NCI-H1417 treated with DMSO at 0.1 percent for 48 hours (cell line): ENCODE measurements around the gene GOLGA1.
"Not testable (repeated sequence)": the region's sequence is repeated elsewhere in the genome, so short reads cannot be mapped to it uniquely, and the experiment has no call there.

Experiments
- DNase-seq: peaks from one replicate; lab custom pipeline; 2025; lab: John Stamatoyannopoulos, UW

Gene GOLGA1

GRCh38 chr9:124857533-124858162, 83.2 kb downstream of the GOLGA1 start:
- no peak for DNase-seq

DNA sequence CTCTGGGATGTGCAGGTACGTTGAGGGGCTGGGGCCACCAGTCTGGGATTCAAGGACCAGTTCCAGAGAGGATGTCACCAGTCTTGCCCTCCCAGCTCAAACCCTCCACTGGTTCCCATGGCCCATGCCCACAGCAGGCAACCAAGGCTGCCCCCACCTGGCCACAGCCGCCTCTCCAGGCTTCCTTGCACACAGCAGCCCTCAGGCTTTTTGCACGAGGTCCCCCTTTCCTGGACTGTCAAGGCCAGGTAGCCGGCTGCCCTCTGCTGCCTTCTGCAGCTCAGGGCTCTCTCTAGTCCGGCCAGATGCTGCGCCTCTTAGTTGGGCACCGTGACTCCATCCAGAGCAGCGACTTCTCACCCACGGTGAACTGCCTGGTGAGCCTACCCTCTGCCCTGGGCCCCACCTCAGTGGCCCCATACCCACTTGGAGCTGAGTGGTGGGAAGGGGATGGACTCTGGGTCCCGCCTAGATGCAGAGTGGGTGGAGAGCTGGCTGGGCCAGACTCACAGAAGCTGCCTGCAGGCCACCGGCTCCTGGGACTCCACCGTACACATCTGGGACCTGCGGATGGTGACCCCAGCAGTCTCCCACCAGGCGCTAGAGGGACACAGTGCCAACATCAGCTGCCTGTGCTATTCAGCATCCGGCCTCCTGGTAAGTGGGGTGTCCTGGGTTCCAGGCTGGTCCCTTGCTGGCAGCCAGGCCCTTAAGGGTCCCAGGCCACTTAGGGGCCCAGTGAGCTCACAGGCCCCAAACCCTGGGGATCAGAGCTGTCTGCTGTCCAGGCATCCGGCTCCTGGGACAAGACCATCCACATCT, 84.7 kb downstream of the GOLGA1 start:
- DNase-seq: no peak

GRCh38 chr9:124855566-124855943, 85.3 kb downstream of the GOLGA1 start:
- DNase-seq: no peak

DNA sequence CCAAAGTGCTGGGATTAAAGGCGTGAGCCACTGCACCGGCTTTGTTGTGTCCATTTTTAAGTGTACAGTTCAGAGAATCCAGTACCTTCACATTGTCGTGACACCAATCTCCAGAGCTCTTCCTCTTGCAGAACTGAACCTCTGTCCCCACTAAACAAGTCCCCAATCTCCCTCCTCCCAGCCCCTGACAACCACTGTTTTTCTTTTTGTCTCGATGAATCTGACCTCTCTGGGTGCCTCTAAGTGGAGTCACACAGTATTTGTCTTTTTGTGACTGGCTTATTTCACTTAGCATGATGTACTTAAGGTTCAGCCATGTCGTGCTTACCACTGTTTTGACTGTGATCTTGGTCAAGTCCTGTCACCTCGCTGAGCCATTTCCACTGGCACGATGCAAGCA, 86.1 kb downstream of the GOLGA1 start:
- no peak for DNase-seq

GRCh38 chr9:124854161-124854560, 86.7 kb downstream of the GOLGA1 start:
- no peak for DNase-seq

GRCh38 chr9:124853605-124854143, 87.2 kb downstream of the GOLGA1 start:
- no peak for DNase-seq

DNA sequence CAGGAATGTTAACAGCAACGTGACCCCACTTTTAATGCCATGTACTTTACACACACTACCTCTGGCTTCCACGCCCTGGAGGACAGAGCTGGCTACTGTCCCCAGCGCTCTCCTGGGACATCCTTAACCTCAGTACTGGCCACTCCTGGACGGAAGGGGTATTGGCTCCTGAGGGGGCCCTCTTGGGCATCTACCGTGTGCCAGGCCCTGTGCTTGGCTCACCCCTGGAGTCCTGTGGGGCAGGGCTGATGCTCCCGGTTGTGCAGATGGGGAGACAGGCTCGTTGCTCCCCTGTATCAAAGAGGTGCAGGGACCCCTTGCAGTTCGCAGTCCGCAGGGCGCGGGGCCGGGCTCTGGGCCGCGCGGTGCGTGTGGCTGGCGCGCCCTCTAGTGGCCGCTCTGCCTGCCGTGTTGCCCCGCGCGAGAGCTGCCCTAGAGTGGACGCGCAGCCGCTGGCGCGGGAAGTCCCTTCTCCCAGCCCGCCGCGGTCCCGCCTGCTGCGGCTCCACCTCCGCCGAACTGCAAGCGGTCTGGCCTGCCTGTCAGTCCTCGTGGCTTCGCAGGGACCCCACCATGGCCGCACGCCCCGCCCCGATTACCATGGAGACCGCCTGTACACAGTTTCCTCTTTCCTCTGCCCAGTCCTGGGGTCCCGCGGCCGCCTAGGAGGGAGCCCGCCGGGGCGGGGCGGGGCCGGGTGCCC, 87.9 kb downstream of the GOLGA1 start, which contains the start of gene WDR38:
Gene WDR38, plus strand, starts transcription at position 632 of the 703 bp plus-strand sequence. CDS start 72 bp downstream, outside the sequence.
- DNase-seq: no peak

GRCh38 chr9:124852121-124852828, 88.6 kb downstream of the GOLGA1 start:
- DNase-seq: no peak

- no peak for DNase-seq
Observed at GRCh38 chr9:124849801-124850200, 91.1 kb downstream of the GOLGA1 start.

GRCh38 chr9:124846969-124847368, 93.9 kb downstream of the GOLGA1 start:
- DNase-seq: no peak

- DNase-seq: not testable (repeated sequence)
Observed at GRCh38 chr9:124846467-124846866, 94.4 kb downstream of the GOLGA1 start.

DNA sequence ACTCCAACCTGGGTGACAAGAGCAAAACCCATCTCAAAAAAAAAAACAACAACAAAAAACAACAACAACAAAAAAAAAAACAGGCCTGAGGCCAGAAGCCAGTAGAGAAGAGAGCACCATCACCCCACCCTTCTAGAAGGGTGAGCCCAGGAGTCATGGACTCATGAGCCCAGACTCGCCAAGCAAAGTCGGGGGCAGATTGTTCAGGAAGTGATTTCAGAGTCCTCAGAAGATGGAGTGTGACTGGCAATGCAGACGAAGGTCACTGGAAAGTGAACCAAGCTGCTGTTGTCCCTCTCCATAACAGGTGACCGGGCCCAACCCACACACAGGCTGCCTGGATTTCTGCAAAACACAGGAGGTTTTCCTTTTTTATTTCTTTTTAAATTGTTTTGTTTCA, 96.6 kb downstream of the GOLGA1 start:
- no peak for DNase-seq

DNA sequence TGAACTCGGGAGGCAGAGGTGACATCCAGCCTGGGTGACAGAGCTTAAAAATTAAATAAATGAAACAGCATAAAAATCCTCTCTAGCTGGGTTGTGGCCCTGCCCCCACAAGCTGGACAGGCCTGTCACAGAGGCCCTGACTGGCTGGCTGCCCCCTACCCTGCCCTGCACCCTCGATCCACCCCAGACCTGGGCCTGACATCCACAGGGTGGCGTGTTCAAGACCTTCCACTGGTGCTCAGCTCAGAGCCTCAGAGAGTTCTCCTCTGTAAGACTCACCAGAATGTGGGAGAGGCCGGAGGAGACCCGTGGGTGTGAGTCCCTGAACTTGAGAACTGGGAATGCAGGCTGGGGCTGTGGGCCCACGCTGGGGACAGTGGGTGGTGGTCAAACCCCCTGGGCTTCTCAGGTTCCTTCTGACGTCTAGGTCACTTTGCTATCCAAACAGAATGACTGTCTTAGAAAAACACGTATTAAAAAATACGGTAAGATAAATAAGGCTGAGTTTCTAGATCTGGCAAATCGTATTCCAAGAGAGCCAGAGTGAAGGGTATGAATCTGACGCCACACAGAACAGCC, 97.3 kb downstream of the GOLGA1 start:
- no peak for DNase-seq

DNA sequence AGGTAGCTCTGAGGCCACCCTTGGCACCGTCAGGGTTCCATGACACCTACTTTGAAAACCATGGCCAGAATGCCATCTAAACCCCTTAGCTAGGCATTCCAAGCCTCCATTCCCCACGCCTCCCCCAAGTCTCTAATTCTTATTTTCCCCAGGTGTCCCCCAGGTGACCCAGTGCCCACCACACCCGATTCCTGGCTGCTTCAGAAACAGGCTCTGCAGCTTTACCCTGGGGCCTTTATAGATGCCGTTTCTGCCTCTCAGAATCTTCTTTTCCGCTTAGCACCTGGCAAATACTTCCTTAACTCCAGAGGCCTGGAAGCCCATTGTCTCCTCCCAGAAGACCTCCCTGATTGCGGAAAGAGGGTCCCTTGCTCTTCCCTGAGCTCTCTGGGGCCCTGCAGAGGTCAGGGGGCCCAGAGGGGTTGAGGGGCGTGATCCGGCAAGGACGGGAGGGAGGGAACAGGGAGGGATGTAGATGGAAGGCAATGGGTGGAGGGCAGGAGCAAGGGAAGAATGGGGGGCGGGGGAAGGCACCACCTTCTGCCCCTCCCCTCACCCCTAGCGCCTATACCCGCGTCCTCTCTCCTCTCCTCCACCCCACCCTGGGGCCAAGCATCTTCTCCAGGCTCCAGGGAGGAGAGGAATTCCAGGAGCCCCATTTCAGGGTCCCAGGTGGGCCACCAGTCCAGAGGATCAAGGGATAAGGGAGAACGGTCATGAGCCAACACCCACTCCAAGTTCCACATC, 99.6 kb downstream of the GOLGA1 start:
- DNase-seq: no peak

DNA sequence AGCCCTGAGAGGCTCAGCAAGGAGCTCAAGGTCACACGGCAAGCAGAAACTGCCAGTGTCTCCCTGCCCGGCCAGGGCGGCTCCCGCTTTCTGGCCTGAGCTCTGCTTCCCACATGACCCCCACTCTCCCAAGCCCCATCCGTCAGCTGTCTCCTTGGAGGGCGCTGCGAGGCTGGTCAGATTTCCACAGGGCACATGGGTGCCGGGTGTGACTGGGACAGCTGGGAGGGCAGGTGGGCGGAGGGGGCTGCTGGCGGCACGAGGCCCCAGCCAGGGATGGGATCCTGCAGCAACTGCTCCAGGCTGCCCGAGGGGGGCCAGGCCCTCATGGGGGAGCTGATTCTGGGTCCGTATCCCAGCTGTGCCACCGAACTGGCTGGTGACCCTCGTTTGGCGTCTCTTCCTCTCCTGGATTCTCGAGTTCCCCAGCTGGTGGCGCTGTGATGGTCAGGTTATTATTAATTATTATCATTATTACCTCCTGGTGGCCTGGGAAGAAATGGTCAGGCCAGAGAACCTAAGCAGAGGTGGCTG, 100.5 kb downstream of the GOLGA1 start:
- DNase-seq: no peak

GRCh38 chr9:124839612-124840299, 101.1 kb downstream of the GOLGA1 start:
- DNase-seq: no peak

DNA sequence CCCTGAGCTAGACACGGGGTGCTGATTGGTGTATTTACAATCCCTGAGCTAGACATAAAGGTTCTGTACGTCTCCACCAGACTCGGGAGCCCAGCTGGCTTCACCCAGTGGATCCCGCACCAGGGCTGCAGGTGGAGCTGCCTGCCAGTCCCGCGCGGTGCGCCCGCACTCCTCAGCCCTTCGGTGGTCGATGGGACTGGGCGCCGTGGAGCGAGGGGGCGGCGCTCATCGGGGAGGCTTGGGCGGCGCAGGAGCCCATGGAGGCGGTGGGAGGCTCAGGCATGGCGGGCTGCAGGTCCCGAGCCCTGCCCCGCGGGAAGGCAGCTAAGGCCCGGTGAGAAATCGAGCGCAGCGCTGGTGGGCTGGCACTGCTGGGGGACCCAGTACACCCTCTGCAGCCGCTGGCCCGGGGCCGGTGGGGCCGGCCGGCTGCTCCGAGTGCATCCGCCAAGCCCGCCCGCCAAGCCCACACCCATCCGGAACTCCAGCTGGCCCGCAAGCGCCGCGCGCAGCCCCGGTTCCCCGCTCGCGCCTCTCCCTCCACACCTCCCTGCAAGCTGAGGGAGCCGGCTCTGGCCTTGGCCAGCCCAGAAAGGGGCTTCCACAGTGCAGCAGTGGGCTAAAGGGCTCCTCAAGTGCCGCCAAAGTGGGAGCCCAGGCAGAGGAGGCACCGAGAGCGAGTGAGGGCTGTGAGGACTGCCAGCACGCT, 102.2 kb downstream of the GOLGA1 start:
- not testable (repeated sequence) for DNase-seq

- not testable (repeated sequence) for DNase-seq
Observed at GRCh38 chr9:124838132-124838531, 102.8 kb downstream of the GOLGA1 start.

GRCh38 chr9:124835026-124835557, 105.8 kb downstream of the GOLGA1 start:
- no peak for DNase-seq
